Activated CD4-positive, alpha-beta T cell treated with anti-CD3 and anti-CD28 coated beads, Interleukin-2, amount 50 U/mL, for 4 hours (primary cell): ENCODE measurements around the gene LY6G5B.
A peak's percentile ranks its signal among the peaks of the same experiment; 100 is the strongest.

Experiments
- DNase-seq, 2 experiments: peaks; one replicate each; pipeline ENCODE4 v3.0.0-alpha.2; 2020

The LY6G5B gene

DNA sequence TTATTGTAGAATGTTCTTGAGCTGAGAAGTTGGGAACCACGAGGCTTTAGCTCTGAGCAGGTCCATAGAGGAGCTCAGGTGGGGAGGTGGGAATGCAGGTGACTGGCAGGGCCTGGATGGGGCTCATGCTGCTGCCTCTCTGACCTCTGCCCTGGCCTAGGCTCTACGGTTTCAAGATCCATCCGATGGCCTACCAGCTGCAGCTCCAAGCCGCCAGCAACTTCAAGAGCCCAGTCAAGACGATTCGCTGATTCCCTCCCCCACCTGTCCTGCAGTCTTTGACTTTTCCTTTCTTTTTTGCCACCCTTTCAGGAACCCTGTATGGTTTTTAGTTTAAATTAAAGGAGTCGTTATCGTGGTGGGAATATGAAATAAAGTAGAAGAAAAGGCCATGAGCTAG is at the start of gene LY6G5B:
LY6G5B (plus strand) TSS at position 301 of the 400 bp plus-strand sequence. CDS start 975 bp downstream, outside the sequence.
- DNase-seq: no peak

GRCh38 chr6:31620586-31621319 is 49.0 kb upstream of the LY6G5B start, which contains the start of gene PRRC2A:
PRRC2A (plus strand) TSS chr6:31620715; CDS start chr6:31622790, 2,075 bp downstream.
- peak; percentile 97 for DNase-seq

DNA sequence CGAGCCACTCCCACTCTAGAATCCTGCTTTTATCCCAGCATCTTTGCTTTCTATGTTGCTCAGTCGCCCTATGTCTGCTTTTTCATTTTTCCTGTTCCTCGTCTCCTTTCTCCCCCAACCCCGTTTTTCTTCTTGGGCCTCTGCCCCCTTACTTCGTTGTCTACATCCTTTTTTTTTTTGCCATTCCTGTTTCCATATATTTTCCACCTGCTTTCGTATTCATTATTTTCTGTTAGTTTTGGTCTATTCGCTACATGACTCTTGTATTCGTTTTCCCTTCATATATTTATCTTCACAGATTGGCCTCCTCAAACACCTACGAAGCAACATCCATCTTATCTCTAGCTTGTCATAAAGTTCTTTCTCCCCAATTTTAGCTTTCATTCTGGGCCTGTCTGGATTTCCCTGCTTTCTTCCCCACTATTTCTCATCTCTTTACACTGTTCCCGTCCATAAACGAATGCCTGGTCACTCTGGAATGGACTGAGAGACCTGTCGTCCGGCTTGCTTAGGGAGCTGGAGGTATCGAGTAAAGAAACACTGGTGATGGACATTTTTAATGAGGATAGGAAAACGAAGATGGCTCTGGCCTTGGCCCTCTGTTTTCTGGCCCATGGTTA is 48.3 kb upstream of the LY6G5B start:
- DNase-seq: no peak

DNA sequence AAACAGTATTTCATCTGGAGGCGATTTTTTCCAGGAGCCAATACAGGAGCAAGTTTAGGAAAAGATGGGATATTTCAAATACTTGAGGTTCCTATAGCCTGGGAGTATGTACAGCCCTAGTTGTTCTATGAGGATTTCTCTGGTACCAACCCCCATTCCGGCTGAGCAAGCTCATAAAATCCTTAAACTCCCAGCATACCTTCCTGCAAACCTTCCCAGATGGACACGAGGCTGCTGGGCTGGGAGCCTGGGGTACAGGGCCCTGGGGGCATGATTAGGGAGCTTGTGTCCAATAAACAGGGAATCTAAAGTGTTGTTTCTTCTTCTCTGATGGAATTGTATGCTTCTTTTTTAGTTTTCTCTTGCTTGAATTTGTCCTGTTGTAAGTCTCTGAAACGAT is 47.8 kb upstream of the LY6G5B start:
- DNase-seq: no peak

GRCh38 chr6:31622684-31623091 is 47.1 kb upstream of the LY6G5B start:
- DNase-seq: no peak

GRCh38 chr6:31624070-31624469 is 45.7 kb upstream of the LY6G5B start:
- no peak for DNase-seq

- DNase-seq: no peak
Measured at GRCh38 chr6:31626952-31627351, 42.8 kb upstream of the LY6G5B start.

DNA sequence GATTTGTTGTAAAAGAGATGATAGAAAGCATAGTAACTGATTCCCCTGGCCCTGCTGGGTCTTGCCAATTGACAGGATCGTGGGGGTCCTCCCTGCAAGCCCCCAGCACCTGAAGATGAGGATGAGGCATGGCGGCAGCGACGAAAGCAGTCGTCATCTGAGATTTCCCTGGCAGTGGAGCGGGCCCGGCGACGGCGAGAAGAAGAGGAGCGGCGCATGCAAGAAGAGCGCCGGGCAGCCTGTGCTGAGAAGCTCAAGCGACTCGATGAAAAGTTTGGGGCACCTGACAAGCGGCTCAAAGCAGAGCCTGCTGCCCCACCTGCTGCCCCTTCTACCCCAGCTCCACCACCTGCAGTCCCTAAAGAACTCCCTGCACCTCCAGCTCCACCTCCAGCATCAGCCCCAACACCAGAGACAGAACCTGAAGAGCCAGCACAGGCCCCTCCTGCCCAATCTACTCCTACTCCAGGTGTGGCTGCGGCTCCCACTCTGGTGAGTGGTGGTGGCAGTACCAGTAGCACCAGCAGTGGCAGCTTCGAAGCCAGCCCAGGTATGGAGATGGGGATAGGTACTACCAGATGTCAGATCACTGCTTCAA is 42.0 kb upstream of the LY6G5B start:
- no peak for DNase-seq

DNA sequence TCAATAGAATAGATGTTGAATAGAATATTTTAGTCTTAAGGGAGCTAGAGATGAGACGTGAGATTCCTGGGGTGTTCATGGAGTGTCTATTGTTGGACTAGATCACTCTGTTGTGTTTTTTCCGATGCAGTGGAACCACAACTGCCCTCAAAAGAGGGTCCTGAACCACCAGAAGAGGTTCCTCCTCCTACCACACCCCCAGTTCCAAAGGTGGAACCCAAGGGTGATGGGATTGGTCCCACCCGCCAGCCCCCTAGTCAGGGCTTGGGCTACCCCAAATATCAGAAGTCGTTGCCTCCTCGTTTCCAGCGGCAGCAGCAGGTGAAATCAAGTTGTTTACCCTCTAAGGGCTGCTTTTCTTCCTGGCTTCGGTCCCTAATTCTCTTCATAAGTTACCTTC is 40.8 kb upstream of the LY6G5B start:
- no peak for DNase-seq

DNA sequence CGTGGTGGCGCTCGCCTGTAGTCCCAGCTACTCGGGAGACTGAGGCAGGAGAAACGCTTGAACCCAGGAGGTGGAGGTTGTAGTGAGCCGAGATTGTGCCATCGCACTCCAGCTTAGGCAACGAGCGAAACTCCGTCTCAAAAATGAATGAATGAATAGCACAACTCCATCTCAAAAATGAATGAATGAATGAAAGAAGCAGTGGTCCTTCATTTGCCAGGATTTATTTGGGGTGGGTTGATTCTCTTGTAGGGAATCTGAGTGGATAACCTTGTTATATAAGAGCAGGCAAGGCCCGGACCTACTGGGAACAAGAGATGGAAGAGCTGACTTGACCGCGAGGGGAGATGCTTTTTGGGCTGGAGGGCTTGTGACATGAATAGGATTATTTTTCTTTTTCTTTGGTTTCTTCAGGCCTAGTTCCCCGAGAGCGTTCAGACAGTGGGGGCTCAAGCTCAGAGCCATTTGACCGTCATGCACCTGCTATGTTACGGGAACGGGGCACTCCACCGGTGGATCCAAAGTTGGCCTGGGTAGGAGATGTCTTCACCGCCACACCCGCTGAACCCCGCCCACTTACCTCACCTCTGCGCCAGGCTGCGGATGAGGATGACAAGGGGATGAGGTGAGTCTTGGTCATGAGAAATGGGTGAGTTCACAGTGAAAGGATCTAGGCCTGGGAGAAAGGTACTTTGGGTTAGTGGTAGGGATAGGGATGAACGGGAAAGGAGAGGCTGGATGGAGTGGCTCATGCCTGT is 39.4 kb upstream of the LY6G5B start:
- DNase-seq: no peak

- DNase-seq: no peak
Measured at GRCh38 chr6:31631209-31631608, 38.6 kb upstream of the LY6G5B start.

DNA sequence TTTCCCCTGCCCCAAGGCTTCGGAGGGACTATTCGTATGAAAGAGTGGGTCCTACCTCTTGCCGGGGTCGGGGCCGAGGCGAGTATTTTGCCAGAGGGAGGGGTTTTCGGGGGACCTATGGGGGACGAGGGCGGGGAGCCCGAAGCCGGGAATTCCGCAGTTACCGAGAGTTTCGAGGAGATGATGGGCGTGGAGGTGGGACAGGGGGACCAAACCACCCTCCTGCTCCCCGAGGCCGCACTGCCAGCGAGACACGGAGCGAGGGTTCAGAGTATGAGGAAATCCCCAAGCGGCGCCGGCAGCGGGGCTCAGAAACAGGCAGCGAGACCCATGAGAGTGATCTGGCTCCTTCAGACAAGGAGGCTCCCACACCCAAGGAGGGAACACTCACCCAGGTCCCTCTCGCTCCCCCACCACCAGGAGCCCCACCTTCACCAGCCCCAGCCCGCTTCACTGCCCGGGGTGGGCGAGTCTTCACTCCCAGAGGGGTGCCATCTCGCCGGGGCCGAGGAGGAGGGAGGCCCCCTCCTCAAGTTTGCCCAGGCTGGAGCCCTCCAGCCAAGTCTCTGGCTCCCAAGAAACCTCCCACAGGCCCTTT is 38.0 kb upstream of the LY6G5B start:
- no peak for DNase-seq

DNA sequence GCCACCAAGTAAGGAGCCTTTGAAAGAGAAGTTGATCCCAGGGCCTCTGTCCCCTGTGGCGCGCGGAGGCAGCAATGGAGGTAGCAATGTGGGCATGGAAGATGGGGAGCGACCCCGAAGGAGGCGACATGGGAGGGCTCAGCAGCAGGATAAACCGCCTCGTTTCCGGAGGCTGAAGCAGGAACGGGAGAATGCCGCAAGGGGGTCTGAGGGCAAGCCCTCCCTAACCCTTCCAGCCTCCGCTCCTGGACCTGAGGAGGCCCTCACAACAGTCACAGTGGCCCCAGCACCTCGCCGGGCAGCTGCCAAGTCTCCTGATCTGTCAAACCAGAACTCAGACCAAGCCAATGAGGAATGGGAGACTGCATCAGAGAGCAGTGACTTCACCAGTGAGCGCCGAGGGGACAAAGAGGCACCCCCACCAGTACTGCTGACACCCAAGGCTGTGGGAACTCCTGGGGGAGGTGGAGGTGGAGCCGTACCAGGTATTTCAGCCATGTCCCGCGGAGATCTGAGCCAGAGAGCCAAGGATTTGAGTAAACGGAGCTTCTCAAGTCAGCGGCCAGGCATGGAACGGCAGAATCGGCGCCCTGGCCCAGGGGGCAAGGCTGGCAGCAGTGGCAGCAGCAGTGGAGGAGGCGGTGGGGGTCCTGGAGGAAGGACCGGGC is 37.4 kb upstream of the LY6G5B start:
- DNase-seq: no peak

GRCh38 chr6:31633447-31633846 is 36.3 kb upstream of the LY6G5B start:
- no peak for DNase-seq

DNA sequence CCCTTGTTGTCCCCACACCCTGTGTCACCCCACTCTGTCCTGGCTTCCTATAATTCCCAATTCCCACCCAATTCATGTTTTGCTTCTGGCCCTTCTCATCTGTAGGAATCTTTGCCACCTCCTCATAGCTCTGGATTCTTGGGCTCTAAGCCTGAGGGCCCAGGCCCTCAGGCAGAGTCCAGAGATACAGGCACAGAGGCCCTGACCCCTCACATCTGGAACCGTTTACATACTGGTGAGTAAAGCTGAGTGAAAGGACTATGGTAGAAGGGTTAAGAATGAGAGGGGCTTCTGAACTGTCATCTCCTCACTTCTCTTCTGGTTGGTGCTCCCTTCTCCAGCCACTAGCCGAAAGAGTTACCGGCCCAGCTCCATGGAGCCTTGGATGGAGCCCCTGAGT is 35.6 kb upstream of the LY6G5B start:
- DNase-seq: no peak

DNA sequence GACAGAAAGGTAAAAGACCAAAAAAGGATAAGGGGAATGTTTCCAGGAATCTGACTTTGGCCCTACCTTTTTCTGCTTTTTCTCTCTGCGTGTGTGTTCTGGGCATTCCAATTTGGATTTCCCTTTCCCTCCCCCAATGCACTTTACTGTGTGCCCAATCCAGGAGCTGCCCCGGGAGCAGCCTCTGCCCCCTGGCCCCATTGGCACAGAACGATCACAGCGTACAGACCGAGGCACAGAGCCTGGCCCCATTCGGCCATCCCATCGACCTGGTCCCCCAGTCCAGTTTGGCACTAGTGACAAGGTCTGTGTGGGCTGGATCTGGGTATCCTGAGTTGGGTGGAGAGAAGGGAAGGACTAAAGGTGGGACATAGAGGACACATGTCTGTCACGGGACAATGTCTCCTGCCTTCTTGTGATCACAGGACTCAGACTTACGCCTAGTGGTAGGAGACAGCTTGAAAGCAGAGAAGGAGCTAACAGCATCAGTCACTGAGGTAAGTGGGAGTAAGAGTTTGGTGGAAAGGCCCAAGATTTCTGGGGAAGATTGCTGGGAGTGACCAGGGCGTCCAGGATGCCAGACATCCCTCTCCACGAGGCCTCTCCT is 34.7 kb upstream of the LY6G5B start:
- no peak for DNase-seq

DNA sequence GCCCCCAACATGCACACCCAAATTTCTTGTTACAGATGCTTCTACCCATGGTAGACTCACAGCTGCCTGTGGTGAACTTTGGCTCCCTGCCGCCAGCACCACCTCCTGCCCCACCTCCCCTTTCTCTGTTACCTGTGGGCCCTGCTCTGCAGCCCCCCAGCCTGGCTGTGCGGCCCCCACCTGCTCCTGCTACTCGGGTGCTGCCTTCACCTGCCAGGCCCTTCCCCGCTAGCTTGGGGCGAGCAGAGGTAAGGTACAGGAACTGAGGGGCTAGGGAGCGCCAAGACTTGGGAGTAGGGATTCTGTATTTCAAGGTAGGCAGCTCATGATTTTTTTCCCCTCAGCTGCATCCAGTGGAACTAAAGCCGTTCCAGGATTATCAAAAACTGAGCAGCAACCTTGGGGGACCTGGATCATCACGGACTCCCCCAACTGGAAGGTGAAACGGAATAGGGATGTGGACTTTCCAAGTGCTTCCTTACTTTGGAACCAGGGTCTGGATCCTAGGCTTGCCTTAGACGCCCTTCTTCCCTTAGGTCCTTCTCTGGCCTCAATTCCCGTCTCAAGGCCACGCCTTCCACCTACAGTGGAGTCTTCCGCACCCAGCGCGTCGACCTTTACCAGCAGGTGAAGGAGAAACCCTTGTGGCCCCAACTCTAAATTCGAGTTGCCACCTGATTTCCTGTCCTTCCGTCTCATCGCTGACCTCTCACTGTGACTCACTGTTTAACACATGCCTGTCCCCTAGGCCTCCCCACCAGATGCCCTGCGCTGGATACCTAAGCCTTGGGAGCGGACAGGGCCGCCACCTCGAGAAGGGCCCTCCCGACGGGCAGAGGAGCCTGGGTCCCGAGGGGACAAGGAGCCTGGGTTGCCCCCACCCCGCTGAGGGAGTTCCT is 32.8 kb upstream of the LY6G5B start:
- DNase-seq: no peak

GRCh38 chr6:31639043-31639442 is 30.7 kb upstream of the LY6G5B start:
- DNase-seq: no peak

DNA sequence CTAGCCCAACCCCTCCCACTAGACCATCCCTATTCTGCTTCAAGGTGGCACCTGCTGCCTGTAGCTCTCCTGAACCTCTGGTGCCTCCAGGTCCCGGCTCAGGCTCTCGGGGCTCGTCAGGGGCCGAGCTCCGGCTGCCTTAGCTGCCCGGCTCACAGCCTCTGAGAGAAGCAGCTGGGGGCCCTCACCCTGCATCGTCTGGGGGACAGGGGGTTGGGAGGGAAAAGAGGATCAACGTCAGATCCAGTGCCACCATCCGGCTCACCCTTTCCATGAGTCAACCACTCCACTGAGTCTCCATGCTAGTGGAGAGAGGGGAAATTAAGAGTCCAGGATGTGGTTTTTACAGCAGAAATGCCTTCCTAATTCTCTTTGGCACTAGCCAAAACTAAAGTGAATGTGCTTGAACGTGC is 30.3 kb upstream of the LY6G5B start:
- DNase-seq: peak; percentile 25 to 27

GRCh38 chr6:31640612-31641011 is 29.2 kb upstream of the LY6G5B start:
- DNase-seq: no peak

DNA sequence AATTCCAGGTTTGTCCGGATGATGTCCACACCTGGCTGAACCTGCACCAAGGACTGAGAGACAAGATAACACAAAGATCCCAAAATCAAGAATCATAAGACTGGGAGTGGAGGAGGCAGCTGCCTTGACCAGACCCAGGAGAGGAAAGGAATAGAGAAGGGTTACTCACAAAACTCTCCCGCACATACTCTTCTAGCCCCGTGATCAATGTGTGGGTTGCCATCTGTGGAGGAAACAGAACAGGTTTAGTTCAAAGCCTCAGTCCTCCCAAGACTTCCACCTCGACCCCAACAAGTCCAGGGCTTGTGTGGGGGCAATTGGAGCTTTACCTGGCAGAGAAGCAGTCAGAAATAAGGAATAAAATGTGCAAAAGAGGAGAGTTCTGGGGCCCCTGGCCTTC is 28.4 kb upstream of the LY6G5B start:
- DNase-seq: no peak
